Liver (tissue), 9 donors: ENCODE measurements around the gene SYMPK. TPM values are rescaled to one million over a fixed set of nuclear protein-coding genes. Genes with fewer than 3 reads are reported as not detected.

Experiments
- DNase-seq: peaks from one replicate; pipeline ENCODE4 v3.0.0-alpha.2; 2017; ENCODE audit warnings: low spot score
- H3K27ac ChIP-seq, 2 donors: one replicate each; pipeline ENCODE4 v1.7.0; 2013; ENCODE audit warnings: inconsistent platforms in 2 of 2, low read length in 2 of 2, control low read depth in 1 of 2, low read depth in 1 of 2, mild to moderate bottlenecking in 1 of 2
- H3K27me3 ChIP-seq, 4 donors: one replicate each; pipeline versions ENCODE4 v1.6.1 to v1.7.0; 2013; ENCODE audit warnings: low read length in 3 of 4, inconsistent platforms in 1 of 4, mild to moderate bottlenecking in 1 of 4, moderate library complexity in 1 of 4; ENCODE audit not compliant: control insufficient read depth in 4 of 4, insufficient read depth in 4 of 4
- H3K36me3 ChIP-seq, 4 donors: one replicate each; pipeline versions ENCODE4 v1.6.1 to v1.7.0; 2013; ENCODE audit warnings: low read length in 3 of 4, mild to moderate bottlenecking in 3 of 4, low read depth in 1 of 4, moderate library complexity in 1 of 4; ENCODE audit not compliant: control insufficient read depth in 4 of 4, insufficient read depth in 3 of 4
- H3K4me1 ChIP-seq, 4 donors: one replicate each; pipeline versions ENCODE4 v1.6.1 to v1.7.0; 2013; ENCODE audit warnings: low read length in 3 of 4, mild to moderate bottlenecking in 3 of 4, moderate library complexity in 1 of 4; ENCODE audit not compliant: control insufficient read depth in 4 of 4, insufficient read depth in 4 of 4
- H3K4me3 ChIP-seq, 3 donors: one replicate each; pipeline versions ENCODE4 v1.6.1 to v1.7.0; 2013; ENCODE audit warnings: low read length in 3 of 3, control low read depth in 1 of 3, low read depth in 1 of 3, mild to moderate bottlenecking in 1 of 3
- H3K9ac ChIP-seq, 2 donors: one replicate each; pipeline ENCODE4 v1.7.0; 2013; ENCODE audit warnings: low read length in 2 of 2, mild to moderate bottlenecking in 2 of 2, moderate library complexity in 2 of 2, control low read depth in 1 of 2, low read depth in 1 of 2
- H3K9me3 ChIP-seq, 4 donors: one replicate each; pipeline versions ENCODE4 v1.6.1 to v1.7.0; 2013; ENCODE audit warnings: low read length in 3 of 4; ENCODE audit not compliant: control insufficient read depth in 4 of 4
- CTCF ChIP-seq: fragments of 150-350 bp; IDR thresholded peaks from 2 replicates; pipeline ENCODE4 v1.5.1; 2017; ENCODE audit warnings: improper control_type of control experiment, low read depth, low read length; ENCODE audit not compliant: missing input control
- JUND ChIP-seq, 2 donors: IDR thresholded peaks; 2 replicates each; pipeline ENCODE4 v1.6.1; 2016; ENCODE audit warnings: antibody characterized with exemption in 2 of 2
- NR2F2 ChIP-seq: IDR thresholded peaks from 2 replicates; pipeline ENCODE4 v1.6.1; 2016; ENCODE audit warnings: antibody characterized with exemption
- RAD21 ChIP-seq, 2 donors: IDR thresholded peaks; 2 replicates each; pipeline ENCODE4 v1.6.1; 2016; ENCODE audit warnings: antibody characterized with exemption in 2 of 2, mild to moderate bottlenecking in 2 of 2
- RXRA ChIP-seq, 2 donors: IDR thresholded peaks; 2 replicates each; pipeline ENCODE4 v1.6.1; 2017 to 2018; ENCODE audit warnings: antibody characterized with exemption in 2 of 2, mild to moderate bottlenecking in 1 of 2
- SP1 ChIP-seq: IDR thresholded peaks from 2 replicates; pipeline ENCODE4 v1.6.1; 2018; ENCODE audit warnings: antibody characterized with exemption, mild to moderate bottlenecking
- YY1 ChIP-seq: IDR thresholded peaks from 2 replicates; pipeline ENCODE4 v1.6.1; 2016; ENCODE audit warnings: antibody characterized with exemption, mild to moderate bottlenecking
- WGBS: extraction: QIAGEN DNeasy Blood & Tissue Kit; methylation state at CpG from one replicate; pipeline ENCODE4 v1.1.7; 2013; 5-methylcytosine and 5-hydroxymethylcytosine counted together
- polyA plus RNA-seq, 2 donors: library from polyadenylated mRNA; stranded (reverse) in 1 of 2; unstranded in 1 of 2; fragments of 200-250 nt in 1 of 2; fragments of >200 nt in 1 of 2; fragmentation: Nextera tagmentation in 1 of 2; extraction: Ambion mirVana in 1 of 2; gene quantifications; one replicate each; pipeline versions ENCODE4 v1.2.1 to v1.2.3, GENCODE V29; 2013 to 2015
- total RNA-seq, 2 donors: library from RNA; depleted of rRNA; stranded (reverse); fragments of >200 nt; gene quantifications; one replicate each; pipeline ENCODE4 v1.2.3, GENCODE V29; 2014
- donor health status: healthy.
- donor health status: healthy.
- donor health status: healthy.
- donor health status: healthy.
- donor health status: healthy.

Gene SYMPK
- total and polyA plus RNA-seq, 4 donors: 5.5 to 26.1 (median 24.1) TPM

- 87% methylated on average over 23 of the region's 23 CpGs for WGBS
- H3K9me3 ChIP-seq: no peaks in the 10 kb centered on the region
- H3K27ac ChIP-seq: no peak overlapping the region
- no peak for DNase-seq
- TF ChIP-seq RXRA (IDR thresholded peaks at IDR 0.05) (no peak), RAD21 (IDR thresholded peaks at IDR 0.05) (no peak), CTCF (no peak), YY1 (no peak), NR2F2 (no peak), JUND (IDR thresholded peaks at IDR 0.05) (no peak), SP1 (no peak)
- H3K4me3 ChIP-seq: no peak overlapping the region
- H3K4me1 ChIP-seq: peaks cover 4 to 32% (median 10%) of the 10 kb centered on the region in 4 donors
- H3K27me3 ChIP-seq: no peaks in the 10 kb centered on the region
- no peak overlapping the region for H3K9ac ChIP-seq
- H3K36me3 ChIP-seq: peaks cover 0 to 2% (median 0%) of the 10 kb centered on the region in 4 donors
These were observed 97.1 kb downstream of the SYMPK start for GRCh38 chr19:45765702-45766295.

Other genes with a start within 250 kb of the SYMPK start
- 1 to 10 TPM; 8.5 to 9.5 TPM for gene EML2, start 223.8 kb downstream of the SYMPK start, total RNA-seq
- gene EML2, start 223.8 kb downstream of the SYMPK start, polyA plus RNA-seq: 10 to 100 TPM in 1 of 2 donors, 1 to 10 TPM in 1; 1.1 to 10.4 TPM
- gene GIPR, start 194.9 kb downstream of the SYMPK start, total RNA-seq: under 1 TPM; 0.05 to 0.50 TPM
- gene GIPR, start 194.9 kb downstream of the SYMPK start, polyA plus RNA-seq: under 1 TPM; 0.06 to 0.08 TPM
- 10 to 100 TPM; 38.6 to 71.9 TPM for gene SNRPD2, start 171.2 kb downstream of the SYMPK start, total RNA-seq
- gene SNRPD2, start 171.2 kb downstream of the SYMPK start, polyA plus RNA-seq: 100 to 1,000 TPM; 109 to 175 TPM
- gene QPCTL, start 170.5 kb downstream of the SYMPK start, total RNA-seq: 1 to 10 TPM; 3.7 to 6.1 TPM
- 1 to 10 TPM; 2.9 to 4.5 TPM for gene QPCTL, start 170.5 kb downstream of the SYMPK start, polyA plus RNA-seq
- 1 to 10 TPM; 2.9 to 4.2 TPM for gene FBXO46, start 132.3 kb downstream of the SYMPK start, total RNA-seq
- 1 to 10 TPM; 1.2 to 4.5 TPM for gene FBXO46, start 132.3 kb downstream of the SYMPK start, polyA plus RNA-seq
- gene MEIOSIN, start 129.7 kb downstream of the SYMPK start, total RNA-seq: not detected
- not detected for gene MEIOSIN, start 129.7 kb downstream of the SYMPK start, polyA plus RNA-seq
- gene SIX5, start 93.9 kb downstream of the SYMPK start, total RNA-seq: 1 to 10 TPM; 2.7 to 5.0 TPM
- 1 to 10 TPM; 3.7 to 9.9 TPM for gene SIX5, start 93.9 kb downstream of the SYMPK start, polyA plus RNA-seq
- 10 to 100 TPM in 1 of 2 donors, 1 to 10 TPM in 1; 6.4 to 12.5 TPM for gene DMPK, start 80.7 kb downstream of the SYMPK start, total RNA-seq
- 1 to 10 TPM; 1.8 to 5.9 TPM for gene DMPK, start 80.7 kb downstream of the SYMPK start, polyA plus RNA-seq
- gene DMWD, start 70.3 kb downstream of the SYMPK start, total RNA-seq: 10 to 100 TPM; 11.3 to 14.6 TPM
- 1 to 10 TPM; 3.7 to 6.5 TPM for gene DMWD, start 70.3 kb downstream of the SYMPK start, polyA plus RNA-seq
- gene RSPH6A, start 47.8 kb downstream of the SYMPK start, total RNA-seq: under 1 TPM in 1 of 2 donors, not detected in 1; 0.08 TPM
- not detected for gene RSPH6A, start 47.8 kb downstream of the SYMPK start, polyA plus RNA-seq
- gene FOXA3, start 1.2 kb upstream of the SYMPK start, total RNA-seq: 10 to 100 TPM; 12.3 to 30.8 TPM
- 10 to 100 TPM; 11.5 to 37.1 TPM for gene FOXA3, start 1.2 kb upstream of the SYMPK start, polyA plus RNA-seq
- gene IRF2BP1, start 23.0 kb upstream of the SYMPK start, total RNA-seq: 10 to 100 TPM; 16.5 to 16.8 TPM
- gene IRF2BP1, start 23.0 kb upstream of the SYMPK start, polyA plus RNA-seq: 10 to 100 TPM in 1 of 2 donors, 1 to 10 TPM in 1; 4.9 to 16.3 TPM
- gene MYPOP, start 39.5 kb upstream of the SYMPK start, total RNA-seq: 1 to 10 TPM in 1 of 2 donors, under 1 TPM in 1; 0.70 to 1.8 TPM
- 1 to 10 TPM in 1 of 2 donors, under 1 TPM in 1; 0.90 to 3.0 TPM for gene MYPOP, start 39.5 kb upstream of the SYMPK start, polyA plus RNA-seq
- gene NANOS2, start 51.6 kb upstream of the SYMPK start, total RNA-seq: not detected
- not detected for gene NANOS2, start 51.6 kb upstream of the SYMPK start, polyA plus RNA-seq
- 1 to 10 TPM in 1 of 2 donors, under 1 TPM in 1; 0.47 to 1.6 TPM for gene NOVA2, start 110.7 kb upstream of the SYMPK start, total RNA-seq
- gene NOVA2, start 110.7 kb upstream of the SYMPK start, polyA plus RNA-seq: under 1 TPM; 0.31 to 0.37 TPM
- 1 to 10 TPM; 2.6 to 3.1 TPM for gene CCDC61, start 132.3 kb upstream of the SYMPK start, total RNA-seq
- gene CCDC61, start 132.3 kb upstream of the SYMPK start, polyA plus RNA-seq: 1 to 10 TPM; 1.7 to 6.3 TPM
- 10 to 100 TPM in 1 of 2 donors, under 1 TPM in 1; 0.25 to 13.9 TPM for gene PGLYRP1, start 159.9 kb upstream of the SYMPK start, total RNA-seq
- gene PGLYRP1, start 159.9 kb upstream of the SYMPK start, polyA plus RNA-seq: 1 to 10 TPM in 1 of 2 donors, under 1 TPM in 1; 0.31 to 1.2 TPM
- gene IGFL4, start 177.9 kb upstream of the SYMPK start, total RNA-seq: not detected
- gene IGFL4, start 177.9 kb upstream of the SYMPK start, polyA plus RNA-seq: not detected